HG02678 (cell line): ENCODE measurements around the gene MRPS6.

Experiments
- ATAC-seq: cut with Tn5 transposase; IDR thresholded peaks from one replicate; pipeline ENCODE4 v1.9.1; 2021; ENCODE audit warnings: mild to moderate bottlenecking, moderate library complexity; ENCODE audit not compliant: unreplicated experiment

Gene MRPS6

GRCh38 chr21:34131586-34131985 is 58.2 kb downstream of the MRPS6 start:
- no peak for ATAC-seq

- no peak for ATAC-seq
Observed at GRCh38 chr21:34132202-34132601, 58.8 kb downstream of the MRPS6 start.

GRCh38 chr21:34132926-34133325 is 59.5 kb downstream of the MRPS6 start:
- ATAC-seq = no peak

- ATAC-seq = no peak
Observed at GRCh38 chr21:34133392-34133791, 60.0 kb downstream of the MRPS6 start.

GRCh38 chr21:34133802-34134201 is 60.4 kb downstream of the MRPS6 start:
- ATAC-seq = no peak

GRCh38 chr21:34135330-34135729 is 62.0 kb downstream of the MRPS6 start:
- no peak for ATAC-seq

GRCh38 chr21:34141373-34141772 is 68.0 kb downstream of the MRPS6 start:
- no peak for ATAC-seq

- ATAC-seq = no peak
Observed at GRCh38 chr21:34143685-34144182, 70.4 kb downstream of the MRPS6 start.

- ATAC-seq = no peak
Observed at GRCh38 chr21:34144224-34144623, 70.8 kb downstream of the MRPS6 start.

- ATAC-seq = no peak
Observed at GRCh38 chr21:34147792-34148418, 74.5 kb downstream of the MRPS6 start.

GRCh38 chr21:34148419-34148804 is 75.0 kb downstream of the MRPS6 start:
- ATAC-seq = no peak

GRCh38 chr21:34148826-34149558 is 75.6 kb downstream of the MRPS6 start:
- no peak for ATAC-seq

GRCh38 chr21:34152500-34152899 is 79.1 kb downstream of the MRPS6 start:
- ATAC-seq = no peak

GRCh38 chr21:34154878-34155277 is 81.5 kb downstream of the MRPS6 start:
- ATAC-seq = no peak

- no peak for ATAC-seq
Observed at GRCh38 chr21:34156957-34157356, 83.6 kb downstream of the MRPS6 start.

GRCh38 chr21:34157521-34157920 is 84.1 kb downstream of the MRPS6 start:
- ATAC-seq = no peak

- no peak for ATAC-seq
Observed at GRCh38 chr21:34158866-34159835, 85.8 kb downstream of the MRPS6 start.

GRCh38 chr21:34166468-34166867 is 93.1 kb downstream of the MRPS6 start:
- no peak for ATAC-seq

GRCh38 chr21:34170886-34171285 is 97.5 kb downstream of the MRPS6 start:
- ATAC-seq = no peak

- ATAC-seq = no peak
Observed at GRCh38 chr21:34174470-34174869, 101.1 kb downstream of the MRPS6 start.

GRCh38 chr21:34176448-34176847 is 103.1 kb downstream of the MRPS6 start:
- ATAC-seq = no peak
